Epidermal melanocyte (primary cell): ENCODE data around the gene HAUS7.

ENCODE experiments used
- DNase-seq: peaks from one replicate; pipeline ENCODE4 v3.0.0; 2011; ENCODE audit warnings: low spot score; ENCODE audit not compliant: insufficient read length

HAUS7 gene

DNA sequence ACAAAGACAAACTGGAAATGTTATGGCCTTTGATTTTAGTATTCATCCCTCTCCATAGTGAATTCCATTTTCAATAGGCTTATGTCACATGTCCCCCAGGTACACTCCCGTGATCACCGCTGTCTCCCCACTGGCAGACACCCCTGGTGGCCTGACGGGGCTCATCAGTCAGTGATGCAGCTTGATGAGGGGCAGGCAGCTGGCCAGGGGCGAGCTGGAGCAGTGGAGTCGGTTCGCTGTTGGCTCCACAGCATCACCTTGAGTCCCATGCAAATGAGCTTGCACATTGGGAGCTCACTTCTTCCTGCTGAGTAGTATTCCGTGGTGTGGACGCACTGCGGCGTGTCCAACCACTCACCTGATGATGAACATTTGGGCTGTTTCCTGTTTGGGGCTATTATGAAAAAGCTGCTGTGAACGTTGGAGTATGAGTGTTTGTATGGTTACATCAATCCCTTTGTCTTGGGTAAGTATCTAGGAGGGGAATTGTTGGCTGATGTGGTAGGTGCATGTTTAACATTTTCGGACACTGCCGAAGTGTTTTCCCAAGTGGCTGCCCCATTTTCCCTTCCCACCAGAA, 29.7 kb downstream of the HAUS7 start:
- no peak for DNase-seq

DNA sequence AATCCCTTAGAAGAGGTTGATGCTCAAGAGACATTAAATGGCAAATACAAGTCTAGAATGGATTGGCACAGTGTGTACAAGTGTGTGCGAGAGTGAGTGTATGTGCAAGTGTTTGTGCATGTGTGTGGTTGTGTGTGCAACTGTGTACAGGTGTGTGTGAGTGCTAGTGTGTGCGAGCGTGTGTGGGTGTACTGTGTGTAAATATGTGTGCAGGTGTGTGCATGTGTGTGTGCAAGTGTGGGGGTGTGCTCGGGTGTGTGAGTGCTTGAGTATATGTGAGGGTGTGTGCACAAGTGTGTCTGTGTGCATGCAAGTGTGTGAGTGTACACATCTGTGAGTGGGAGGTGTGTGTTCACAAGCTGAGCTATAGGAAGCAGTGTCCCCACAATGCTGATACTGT, 30.4 kb downstream of the HAUS7 start:
- DNase-seq = no peak

DNA sequence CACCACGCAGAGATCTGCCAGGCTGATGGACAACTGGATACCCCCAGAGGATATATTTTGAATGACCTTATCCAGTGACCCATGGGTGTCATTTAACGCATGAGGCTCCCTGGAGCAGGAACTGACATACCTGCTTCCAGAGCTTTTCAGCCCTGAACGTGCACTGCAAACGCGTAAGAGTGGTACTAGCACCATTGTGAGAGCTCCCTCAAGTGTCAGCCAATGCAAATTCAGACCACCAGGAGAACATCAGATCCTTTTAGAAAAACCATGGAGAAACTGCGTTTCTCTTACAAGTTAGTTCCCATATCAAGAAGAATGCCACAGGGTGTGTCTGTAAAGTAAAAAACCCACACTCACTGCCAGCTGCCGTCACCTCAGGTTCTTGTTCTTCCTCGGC, 31.8 kb downstream of the HAUS7 start:
- no peak for DNase-seq

DNA sequence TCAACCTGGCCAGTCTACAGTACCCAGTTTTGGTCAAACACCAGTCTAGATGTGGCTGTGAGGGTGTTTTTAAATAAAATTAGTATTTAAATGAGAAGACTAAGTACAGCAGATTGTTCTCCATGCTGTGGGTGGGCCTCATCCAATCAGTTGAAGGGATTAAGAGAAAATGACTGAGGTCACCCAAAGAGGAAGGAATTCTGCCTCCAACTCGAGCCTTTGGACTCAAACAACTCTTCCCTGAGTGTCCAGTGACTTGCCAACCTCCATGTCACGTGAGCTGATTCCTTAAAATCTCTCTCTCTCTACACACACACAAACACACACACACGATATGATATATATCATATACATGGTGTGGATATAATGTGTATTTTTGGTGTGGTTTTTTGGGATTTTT, 34.5 kb downstream of the HAUS7 start:
- no peak for DNase-seq

DNA sequence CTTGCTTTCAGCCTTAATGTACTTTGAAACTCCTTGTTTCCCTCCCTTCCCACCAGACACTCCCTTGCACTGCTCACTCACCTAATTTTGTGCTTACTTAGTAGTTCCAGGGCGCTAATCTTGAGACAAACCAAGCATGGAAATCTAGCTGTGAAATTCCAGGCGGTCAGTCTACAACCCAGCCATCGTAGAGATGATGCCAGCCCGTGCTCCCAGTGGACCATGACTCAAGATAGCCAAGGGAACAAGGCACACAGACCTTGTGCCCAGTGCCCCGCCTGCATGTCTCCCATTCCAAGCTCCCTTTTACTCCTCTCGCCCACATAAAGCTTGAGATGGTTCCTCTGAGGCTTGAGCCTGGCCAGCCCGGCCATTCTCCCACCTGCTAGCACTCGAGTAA, 35.6 kb downstream of the HAUS7 start:
- no peak for DNase-seq

DNA sequence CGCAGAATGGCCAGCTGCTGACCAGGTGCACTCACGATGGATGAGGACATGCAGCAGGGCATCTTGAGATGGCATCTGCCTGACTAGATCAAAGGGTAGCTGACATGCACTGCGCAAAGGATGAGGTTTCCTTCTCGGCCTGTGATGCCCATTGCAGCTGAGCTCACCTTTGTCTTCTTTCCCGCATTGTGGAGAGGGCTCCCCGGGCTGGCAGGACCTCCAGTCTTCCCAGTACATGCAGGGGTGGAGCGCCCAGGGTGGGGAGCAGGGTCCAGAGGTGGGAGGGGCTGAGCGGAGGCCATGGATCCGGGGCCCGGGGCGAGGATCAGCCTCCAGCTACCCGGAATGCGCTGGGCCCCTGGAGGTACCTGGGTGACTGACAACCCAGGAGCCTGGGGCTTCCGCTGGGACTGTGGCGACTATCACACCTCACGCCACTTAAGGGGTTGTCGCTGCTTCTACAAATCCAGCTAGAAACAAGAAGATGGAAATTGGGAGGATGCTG, 36.5 kb downstream of the HAUS7 start:
- no peak for DNase-seq

DNA sequence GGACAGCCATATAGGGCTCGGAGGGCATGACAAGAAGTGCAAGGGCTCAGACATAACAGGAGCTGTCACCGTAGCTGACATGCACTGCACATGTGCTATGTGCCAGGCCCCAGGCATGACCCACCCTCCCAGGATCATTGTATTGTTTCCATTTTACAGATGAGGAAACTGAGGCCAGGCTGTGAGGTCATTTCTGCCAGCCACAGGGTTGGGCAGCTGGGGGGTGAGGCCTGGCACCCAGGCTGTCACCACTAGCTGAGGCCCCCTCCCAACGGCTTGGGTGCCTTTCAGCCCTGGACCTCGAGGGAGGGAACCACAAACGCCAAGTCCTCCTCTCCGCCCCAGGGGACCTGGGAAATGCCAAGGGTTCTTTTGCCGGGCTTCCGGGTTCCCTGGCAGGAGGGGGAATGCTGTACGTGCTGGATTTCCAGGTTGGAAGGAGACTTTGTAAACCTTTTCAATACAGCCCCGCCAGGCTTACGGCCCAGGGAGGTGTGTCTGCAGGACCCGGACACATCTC, 37.2 kb downstream of the HAUS7 start:
- no peak for DNase-seq

DNA sequence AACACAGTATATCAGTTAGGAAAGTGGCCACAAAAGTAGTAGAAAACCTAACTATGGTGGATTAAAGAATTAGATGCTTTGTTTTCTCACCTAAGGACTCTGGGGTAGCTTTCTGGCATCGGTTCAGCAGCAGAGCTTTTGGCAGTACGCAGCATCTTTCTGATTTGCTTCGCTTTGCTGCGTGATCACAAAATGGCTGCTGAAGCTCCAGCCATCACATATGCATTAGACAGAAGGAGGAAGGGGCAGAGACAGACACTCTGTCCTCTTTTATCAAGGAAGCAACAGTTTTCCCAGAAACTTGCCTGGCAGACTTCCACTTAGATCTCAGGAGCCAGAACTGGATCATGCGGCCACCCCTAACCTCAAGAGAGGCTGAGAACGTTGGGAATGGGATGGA, 39.6 kb downstream of the HAUS7 start:
- DNase-seq = no peak

DNA sequence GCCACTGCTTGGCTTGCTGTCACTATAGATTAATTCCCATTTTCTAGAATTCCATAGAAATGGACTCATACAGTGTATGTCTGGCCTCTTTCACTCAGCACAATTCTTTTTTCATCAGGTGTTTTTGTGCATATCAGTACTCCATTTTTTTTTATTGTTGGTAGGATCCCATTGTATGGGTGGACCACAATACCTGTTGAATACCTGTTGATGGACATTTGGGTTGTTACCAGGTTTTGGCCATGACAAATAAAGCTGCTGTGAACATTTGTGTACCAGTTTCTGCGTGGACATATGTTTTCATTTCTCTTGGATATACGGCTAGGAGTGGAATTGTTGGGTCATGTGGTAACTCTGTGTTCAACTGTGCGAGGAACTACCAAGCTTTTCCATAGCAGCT, 44.2 kb downstream of the HAUS7 start:
- DNase-seq = no peak

DNA sequence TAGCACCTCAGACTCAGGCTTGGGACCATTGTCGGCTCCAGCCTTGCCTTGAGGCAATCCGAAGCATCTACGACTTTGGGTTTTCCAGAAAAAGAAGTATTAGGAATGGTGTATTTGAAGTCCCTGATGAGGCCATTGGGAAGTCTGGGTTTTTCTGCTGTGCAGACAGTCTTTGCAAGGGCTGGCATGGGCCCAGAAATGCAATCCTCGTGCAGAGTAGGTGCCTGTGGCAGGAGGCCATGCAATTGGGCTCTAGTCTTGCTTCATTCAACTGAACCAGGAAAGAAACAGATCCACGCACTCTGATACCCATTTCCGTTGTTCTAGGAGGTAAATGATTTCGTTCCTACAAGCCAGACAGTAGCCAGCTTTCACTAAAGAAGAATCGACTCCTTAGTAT, 46.7 kb downstream of the HAUS7 start:
- no peak for DNase-seq

DNA sequence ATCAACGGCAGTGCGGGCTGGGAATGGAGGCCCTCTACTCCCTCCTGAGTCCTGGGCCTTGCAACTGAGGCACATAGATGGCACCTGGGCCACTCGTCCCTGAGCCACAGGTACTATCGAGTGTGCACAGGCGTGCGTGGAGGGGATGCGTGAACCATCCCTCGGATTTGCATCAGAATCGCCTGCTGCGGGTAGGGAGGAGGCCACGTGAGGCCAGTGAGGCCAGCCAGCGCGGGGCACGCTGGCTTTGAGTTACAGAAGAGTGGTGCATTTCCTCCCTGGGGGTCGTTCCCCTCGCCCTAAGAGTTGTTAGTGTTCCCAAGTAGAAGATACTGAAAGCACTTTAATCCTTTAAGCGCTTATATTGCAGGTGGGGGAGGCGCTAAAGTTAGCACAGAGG, 48.5 kb downstream of the HAUS7 start:
- DNase-seq = no peak

DNA sequence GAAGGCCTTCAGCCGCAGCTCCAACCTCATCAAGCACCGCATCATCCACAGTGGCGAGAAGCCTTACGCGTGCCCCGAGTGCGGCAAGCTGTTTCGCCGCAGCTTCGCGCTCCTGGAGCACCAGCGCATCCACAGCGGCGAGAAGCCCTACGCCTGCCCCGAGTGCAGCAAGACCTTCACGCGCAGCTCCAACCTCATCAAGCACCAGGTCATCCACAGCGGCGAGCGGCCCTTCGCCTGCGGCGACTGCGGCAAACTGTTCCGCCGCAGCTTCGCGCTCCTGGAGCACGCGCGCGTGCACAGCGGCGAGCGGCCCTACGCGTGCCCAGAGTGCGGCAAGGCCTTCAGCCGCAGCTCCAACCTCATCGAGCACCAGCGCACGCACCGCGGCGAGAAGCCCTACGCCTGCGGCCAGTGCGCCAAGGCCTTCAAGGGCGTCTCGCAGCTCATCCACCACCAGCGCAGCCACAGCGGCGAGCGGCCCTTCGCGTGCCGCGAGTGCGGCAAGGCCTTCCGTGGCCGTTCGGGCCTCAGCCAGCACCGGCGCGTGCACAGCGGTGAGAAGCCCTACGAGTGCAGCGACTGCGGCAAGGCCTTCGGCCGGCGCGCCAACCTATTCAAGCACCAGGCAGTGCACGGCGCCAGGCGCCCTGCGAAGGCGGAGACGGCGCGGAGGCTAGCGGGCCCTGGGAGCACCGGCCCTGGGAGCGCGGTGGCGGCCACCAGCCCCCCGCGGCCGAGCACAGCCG, 49.4 kb downstream of the HAUS7 start:
- DNase-seq = no peak

DNA sequence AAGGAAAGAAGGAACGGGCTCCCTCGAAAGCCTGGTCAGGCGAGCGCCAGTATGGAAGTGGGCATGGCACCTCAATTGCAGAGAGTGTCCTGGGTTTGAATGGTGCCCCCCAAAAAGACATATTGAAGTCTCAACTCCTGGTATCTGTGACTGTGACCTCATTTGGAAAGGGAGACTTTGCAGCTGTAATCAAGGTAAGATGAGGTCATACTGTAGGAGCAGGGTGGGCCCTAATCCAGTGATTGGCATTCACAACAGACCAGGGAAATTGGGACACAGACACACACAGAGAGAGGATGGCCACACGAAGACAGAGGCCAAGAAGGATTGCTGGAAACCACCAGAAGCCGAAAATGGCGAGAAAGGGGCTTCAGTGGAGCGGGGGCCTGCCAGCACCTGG, 52.7 kb downstream of the HAUS7 start:
- DNase-seq = no peak

DNA sequence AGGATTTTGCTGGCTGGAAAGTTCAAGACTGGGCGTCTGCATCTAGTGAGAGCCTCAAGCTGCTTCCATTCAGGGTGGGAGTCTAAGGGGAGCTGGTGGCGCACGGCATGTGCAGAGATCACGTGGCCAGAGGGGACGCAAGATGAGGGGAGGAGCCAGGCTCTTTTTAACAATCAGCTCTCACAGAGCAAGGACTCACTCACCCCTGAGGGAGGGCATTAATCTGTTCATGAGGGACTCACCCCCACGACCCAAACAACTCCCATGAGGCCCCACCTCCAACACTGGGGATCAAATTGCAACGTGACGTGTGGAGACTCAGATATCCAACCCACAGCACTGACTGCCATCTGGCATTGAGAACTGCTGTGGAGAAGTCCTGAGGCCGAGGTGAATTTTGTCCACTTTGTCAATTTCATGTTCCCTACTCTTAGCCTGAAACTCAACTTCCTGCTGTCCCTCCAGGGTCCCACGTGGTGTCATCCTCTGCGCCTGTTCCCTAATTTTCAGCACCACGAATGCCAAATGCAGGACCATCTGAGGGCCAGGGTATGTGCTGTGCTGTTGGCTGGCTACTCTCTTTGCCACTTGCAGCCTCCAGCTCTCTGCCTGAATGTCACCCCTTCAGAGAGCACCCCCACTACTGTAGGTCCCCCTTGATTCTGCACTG, 53.5 kb downstream of the HAUS7 start:
- DNase-seq = no peak

DNA sequence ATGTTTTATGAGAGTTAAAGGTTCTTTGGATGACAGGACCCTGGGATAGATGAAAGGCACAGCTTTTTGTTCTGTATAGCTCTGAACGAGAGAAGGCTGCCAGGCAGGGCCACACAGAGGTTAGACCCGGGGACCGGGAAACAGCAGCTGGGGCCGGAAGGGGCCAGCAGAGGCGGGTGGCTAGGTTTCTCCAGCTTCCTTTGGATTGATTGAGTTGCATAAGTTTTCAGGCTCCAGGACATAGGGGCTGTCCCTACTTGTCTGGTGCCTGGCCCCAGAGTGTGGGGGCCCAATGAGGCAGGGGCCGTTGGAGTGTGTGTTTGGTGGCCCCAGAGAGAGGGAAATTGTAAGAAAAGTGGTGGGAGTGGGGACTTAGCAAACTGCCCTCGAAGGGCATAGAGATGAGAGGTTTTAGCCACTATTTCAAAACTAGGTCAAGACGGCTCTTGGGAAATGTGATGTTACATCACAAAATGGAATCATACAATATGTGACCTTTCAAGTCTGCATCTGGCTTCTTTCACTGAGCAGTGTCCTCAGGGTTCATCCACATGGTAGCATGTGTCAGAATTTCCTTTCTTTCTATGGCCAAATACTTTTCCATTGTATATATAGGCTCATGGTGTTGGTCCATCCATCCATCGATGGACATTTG, 55.4 kb downstream of the HAUS7 start:
- DNase-seq = no peak

DNA sequence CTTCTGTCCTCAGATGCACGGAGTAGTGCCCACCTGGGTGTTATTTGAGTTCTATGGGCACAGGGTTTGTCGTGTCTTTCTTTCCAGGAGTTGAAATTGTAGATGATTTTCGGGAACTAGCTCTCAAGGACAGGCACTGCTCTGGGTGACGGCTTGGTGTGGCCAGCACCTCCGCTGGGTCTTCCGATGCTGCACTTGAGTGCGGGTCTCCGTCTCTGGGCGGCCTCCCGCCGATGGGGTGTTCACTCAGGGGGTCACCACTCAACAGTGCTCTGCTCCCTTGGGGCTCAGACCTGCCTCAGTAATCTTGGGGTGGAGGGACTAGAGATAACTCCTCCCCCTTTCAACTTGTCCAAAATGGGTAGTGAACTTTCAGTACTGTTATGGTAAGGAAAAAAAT, 56.6 kb downstream of the HAUS7 start:
- DNase-seq = no peak

DNA sequence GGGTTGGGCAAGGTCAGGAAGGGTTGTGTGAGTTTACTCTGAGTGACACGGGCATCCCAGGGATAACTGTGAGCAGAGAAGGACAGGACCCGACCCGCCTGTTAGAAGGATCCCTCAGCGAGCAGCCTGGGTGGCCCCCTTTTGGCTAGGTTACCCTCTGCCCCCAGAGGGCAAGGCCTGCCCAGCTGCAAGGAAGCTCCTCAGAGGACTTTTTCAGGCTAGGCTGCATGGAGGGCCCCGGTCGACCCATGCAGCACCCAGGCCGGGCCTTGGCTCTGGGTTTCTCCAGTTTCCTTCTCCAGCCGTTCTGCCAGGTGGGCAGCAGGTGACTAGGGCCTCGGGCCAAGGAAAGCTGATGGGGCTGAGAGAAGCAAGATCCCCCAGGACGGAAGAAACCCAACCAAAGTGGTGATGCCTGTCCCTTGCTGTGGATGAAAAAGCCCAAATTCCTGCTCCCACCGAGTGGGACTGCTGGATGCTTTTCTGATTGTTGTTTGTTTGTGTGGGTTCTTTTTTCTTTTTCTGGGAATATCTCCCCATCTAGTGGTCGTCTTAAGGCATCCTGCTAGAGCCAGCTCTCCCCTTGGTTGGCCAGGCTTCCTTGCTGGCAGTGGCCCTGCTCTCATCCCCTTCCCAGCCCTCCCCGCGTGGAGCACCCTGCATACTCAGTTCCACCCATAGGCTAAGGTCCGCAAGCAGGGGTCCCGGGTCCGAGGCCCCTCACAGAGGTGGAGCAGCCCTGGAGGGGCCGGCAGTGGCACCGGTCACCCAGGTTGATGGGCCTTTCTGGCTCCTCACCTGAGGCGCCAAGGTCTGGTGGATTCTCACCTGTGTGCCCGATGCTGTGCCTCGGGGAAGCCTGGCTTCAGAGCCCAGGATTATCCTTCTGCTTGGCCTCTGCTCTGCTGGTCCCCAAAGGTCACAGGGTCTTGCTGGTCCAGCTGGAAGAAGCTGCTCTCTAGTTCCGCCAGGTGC, 57.3 kb downstream of the HAUS7 start:
- no peak for DNase-seq

DNA sequence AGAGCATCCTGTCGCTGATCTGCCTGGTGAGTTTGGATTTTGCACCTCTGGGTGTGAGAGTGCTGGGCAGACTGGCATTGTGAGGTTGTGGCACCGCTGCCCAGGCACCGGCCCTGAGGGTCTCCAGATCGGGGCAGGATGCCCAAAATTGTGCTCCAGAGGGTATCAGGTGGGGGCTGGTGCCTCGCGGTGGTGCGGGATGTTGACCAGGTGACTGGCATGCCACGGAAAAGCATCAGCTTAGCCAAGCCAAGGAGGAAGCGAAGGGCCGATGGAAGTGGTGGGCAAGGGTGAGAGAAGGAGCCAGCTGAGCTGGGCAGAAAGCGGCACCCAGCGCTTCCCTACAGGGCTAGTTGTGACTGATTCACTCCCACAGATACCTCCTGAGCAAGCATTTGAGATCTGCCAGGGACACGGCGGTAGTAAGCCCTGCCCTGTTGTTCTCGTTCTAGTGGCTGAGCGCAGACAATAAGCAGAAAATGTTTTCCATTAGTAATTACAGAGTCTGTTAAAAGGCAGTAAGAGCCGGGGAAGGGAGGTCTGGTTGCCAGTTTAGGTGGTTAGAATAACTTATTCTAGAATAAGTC, 58.3 kb downstream of the HAUS7 start:
- no peak for DNase-seq

DNA sequence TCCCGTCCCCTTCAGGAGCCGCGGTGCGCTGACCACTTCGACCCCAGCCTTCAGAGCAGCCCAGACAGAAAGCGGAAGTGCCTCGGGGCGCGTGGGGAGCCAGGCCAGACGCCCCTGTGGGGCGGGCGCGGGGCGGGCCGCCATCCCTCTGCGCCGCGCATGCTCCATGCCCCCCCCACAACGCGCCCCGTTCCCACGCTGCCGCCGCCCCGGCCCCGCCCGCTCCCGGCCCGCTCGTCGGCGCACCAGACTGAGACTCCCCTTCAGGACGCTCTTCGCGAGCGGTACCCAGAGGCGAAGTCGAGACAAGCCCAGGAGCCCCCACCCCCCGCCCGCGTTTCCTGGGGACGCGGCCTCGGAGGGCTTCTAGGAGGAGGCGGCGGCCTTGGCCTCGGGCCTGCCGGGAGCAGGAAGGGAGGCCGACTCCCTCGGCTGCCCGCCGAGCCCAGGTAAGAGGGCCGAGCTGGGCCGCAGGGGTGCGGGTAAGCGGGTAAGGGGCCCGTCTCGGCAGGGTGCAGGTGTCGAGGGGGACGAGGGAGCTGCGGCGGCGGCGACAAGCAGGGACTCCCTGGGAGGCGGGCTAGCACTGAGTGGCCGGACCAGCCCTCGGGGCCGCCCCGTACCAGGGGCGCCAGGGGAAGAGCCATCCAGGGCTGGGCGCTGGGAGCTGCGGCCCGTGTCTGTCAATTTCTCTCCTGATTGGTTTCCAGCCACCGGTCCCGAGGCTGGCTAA, 59.0 kb downstream of the HAUS7 start, which contains the start of gene ZFP92:
Gene ZFP92, plus strand, starts transcription at position 218 of the 733 bp plus-strand sequence. CDS start 6,851 bp downstream, outside the sequence.
- no peak for DNase-seq

DNA sequence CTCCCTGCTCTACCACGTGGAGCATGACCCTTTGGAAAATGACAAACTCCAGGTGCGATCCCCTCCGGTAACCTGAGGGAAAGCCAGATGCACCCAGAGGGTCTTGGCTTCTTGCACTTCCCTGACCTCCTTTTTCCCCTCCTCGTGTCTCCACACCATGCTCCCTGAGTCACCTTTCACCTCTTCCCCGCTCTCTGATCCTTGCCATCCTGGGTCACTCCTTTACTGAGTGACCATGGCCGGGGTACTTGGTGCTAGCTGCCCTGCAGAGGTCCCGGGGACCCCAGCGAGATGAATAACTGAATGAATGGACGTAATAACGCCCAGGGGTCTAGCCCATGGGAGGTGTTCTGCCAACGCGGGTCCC, 59.5 kb downstream of the HAUS7 start:
- DNase-seq = no peak
